ENCODE measurements around the gene YIPF5.

YIPF5 gene

DNA sequence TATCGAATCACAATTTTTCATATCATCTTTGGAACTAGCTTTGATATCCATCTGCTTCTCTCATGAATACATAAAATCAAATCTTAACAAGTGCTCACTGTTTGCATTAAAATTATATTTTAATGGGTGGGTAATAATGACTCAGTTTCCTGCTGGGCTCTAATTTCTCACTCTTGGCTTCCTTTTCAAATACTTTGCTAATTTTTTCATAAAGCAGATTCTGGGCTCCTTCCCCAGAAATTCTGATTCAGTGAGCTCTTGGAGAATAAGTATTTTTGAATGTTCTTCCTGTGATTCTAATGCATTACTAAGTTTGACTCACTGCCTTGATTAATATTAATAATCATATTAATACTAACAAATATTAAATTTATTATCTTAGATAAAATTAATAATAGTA is 48.9 kb downstream of the YIPF5 start:
- DNase-seq: no peak

GRCh38 chr5:144120661-144121180 is 49.7 kb downstream of the YIPF5 start:
- no peak for DNase-seq

DNA sequence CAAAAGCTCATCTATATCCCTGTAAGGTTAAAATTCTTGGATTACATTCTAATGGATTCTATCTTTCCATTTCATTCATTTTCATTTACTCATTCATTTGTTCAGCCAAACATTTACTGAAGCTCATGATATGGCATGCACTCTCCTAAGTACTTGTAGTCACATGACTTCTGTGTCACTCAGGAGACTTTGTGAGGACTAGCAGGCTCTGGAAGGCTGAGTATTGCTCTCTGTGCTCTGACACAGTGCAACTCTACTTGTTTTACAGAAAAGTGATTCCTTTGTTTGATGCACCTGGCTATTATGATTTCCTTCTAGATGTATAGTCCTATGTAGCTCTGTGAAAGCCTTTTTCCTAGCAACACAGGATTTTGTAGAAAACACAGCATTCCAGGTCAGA is 53.0 kb downstream of the YIPF5 start:
- DNase-seq: no peak

DNA sequence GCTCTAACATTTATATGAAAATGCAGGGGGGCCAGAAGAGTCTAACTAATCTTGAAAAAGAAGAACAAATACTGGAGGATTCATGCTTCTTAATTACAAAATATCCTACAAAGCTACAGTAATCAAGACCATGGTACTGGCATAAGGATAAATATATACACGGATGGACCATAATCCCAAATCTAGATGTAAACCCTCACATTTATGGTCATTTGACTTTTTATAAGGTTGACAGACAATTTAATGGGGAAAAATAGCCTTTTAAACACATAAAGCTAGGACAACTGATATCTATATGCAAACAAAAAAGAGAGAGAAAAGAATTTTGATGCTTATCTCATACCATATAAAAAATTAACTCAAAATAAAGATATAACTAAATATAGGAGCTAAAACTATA is 55.9 kb downstream of the YIPF5 start:
- no peak for DNase-seq

Data from activated CD4-positive, alpha-beta T cell treated with anti-CD3 and anti-CD28 coated beads, Interleukin-10, Interleukin-2, amounts not matched to agents 100 ng/mL and 50 ng/mL, durations not matched to agents 16 hours and 8 hours (primary cell).